ENCODE results near the gene GRID2.

DNA sequence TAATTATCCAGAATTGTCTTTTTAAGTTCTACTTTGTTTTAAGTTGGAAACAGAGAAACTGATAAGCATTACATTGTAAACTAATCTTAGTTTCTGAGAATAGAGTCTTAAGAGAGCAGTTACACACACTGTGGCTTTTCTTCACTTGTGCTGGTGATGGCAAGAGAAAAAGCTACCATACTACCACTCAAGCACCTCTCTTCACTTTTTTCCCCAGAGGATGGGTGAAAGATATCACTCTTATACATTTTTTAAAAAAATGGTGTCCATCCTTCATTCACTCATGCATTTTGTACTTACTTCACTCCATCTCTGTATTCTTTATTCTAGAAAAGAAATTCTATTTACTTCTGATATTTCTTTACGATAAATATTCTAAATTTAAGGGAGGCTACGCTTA is 42.5 kb upstream of the GRID2 start:
- TF ChIP-seq, protein P1, sequence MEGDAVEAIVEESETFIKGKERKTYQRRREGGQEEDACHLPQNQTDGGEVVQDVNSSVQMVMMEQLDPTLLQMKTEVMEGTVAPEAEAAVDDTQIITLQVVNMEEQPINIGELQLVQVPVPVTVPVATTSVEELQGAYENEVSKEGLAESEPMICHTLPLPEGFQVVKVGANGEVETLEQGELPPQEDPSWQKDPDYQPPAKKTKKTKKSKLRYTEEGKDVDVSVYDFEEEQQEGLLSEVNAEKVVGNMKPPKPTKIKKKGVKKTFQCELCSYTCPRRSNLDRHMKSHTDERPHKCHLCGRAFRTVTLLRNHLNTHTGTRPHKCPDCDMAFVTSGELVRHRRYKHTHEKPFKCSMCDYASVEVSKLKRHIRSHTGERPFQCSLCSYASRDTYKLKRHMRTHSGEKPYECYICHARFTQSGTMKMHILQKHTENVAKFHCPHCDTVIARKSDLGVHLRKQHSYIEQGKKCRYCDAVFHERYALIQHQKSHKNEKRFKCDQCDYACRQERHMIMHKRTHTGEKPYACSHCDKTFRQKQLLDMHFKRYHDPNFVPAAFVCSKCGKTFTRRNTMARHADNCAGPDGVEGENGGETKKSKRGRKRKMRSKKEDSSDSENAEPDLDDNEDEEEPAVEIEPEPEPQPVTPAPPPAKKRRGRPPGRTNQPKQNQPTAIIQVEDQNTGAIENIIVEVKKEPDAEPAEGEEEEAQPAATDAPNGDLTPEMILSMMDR (conservative IDR thresholded peaks at IDR 0.05 in 1 of 2, IDR thresholded peaks at IDR 0.05 in 1 of 2; ENCODE audit: low read depth in 1 of 2, low read length in 2 of 2), result no peak
- no peak for TF ChIP-seq EZH2 (IDR thresholded peaks at IDR 0.05; ENCODE audit: low read length, missing control alignments)

Data from fibroblast of lung (primary cell).